ENCODE measurements around the gene PARVB. TPM values are rescaled to one million over a fixed set of nuclear protein-coding genes. Genes with fewer than 3 reads are reported as not detected.

Gene PARVB
- total RNA-seq, 1 donor from 2014 or later = 4.4 TPM

- DNase-seq (ENCODE audit: extremely low spot score, unreplicated experiment) = no peak
- H3K9me3 Mint-ChIP-seq (ENCODE audit: unreplicated experiment) = no peaks in the 10 kb centered on the region
- no peak overlapping the region for H3K27ac Mint-ChIP-seq (ENCODE audit: unreplicated experiment)
- TF ChIP-seq, protein P1, sequence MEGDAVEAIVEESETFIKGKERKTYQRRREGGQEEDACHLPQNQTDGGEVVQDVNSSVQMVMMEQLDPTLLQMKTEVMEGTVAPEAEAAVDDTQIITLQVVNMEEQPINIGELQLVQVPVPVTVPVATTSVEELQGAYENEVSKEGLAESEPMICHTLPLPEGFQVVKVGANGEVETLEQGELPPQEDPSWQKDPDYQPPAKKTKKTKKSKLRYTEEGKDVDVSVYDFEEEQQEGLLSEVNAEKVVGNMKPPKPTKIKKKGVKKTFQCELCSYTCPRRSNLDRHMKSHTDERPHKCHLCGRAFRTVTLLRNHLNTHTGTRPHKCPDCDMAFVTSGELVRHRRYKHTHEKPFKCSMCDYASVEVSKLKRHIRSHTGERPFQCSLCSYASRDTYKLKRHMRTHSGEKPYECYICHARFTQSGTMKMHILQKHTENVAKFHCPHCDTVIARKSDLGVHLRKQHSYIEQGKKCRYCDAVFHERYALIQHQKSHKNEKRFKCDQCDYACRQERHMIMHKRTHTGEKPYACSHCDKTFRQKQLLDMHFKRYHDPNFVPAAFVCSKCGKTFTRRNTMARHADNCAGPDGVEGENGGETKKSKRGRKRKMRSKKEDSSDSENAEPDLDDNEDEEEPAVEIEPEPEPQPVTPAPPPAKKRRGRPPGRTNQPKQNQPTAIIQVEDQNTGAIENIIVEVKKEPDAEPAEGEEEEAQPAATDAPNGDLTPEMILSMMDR (IDR thresholded peaks at IDR 0.05) = no peak
- peaks cover 7% of the 10 kb centered on the region for H3K4me1 Mint-ChIP-seq (ENCODE audit: unreplicated experiment)
- H3K27me3 Mint-ChIP-seq (ENCODE audit: unreplicated experiment) = no peaks in the 10 kb centered on the region
- no peaks in the 10 kb centered on the region for H3K36me3 Mint-ChIP-seq (ENCODE audit: unreplicated experiment)
- H3K4me3 Mint-ChIP-seq (ENCODE audit: unreplicated experiment) = no peak overlapping the region
Measured at GRCh38 chr22:44026630-44027511, 2.8 kb downstream of the PARVB start.

DNA sequence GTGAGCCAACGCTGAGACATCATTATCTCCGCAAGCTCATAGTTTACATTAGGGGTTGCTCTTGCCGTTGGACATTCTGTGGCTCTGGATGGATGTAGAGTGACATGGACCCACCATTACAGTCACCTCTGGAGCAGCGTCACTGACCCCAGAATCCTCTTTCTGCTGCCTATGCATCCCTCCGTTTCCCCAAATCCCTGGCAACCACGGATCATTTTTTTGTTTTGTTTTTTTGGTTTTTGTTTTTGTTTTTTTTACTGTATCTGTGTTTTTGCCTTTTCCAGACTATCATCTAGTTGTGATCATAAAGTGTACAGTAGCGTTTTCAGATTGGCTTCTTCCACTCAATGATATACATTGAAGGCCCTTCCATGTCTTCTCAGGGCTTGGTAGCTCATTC is 4.0 kb downstream of the PARVB start:
- Mint-ChIP-seq H3K27ac (ENCODE audit: unreplicated experiment) (no peak overlapping the region), H3K27me3 (ENCODE audit: unreplicated experiment) (no peaks in the 10 kb centered on the region), H3K9me3 (ENCODE audit: unreplicated experiment) (no peaks in the 10 kb centered on the region), H3K4me3 (ENCODE audit: unreplicated experiment) (no peak overlapping the region), H3K36me3 (ENCODE audit: unreplicated experiment) (no peaks in the 10 kb centered on the region), H3K4me1 (ENCODE audit: unreplicated experiment) (peaks cover 5% of the 10 kb centered on the region)
- no peak for DNase-seq (ENCODE audit: extremely low spot score, unreplicated experiment)
- TF ChIP-seq, protein P1 (IDR thresholded peaks at IDR 0.05) = no peak

- Mint-ChIP-seq H3K27me3 (ENCODE audit: unreplicated experiment) (no peaks in the 10 kb centered on the region), H3K36me3 (ENCODE audit: unreplicated experiment) (no peaks in the 10 kb centered on the region), H3K27ac (ENCODE audit: unreplicated experiment) (no peak overlapping the region), H3K4me3 (ENCODE audit: unreplicated experiment) (no peak overlapping the region), H3K4me1 (ENCODE audit: unreplicated experiment) (peaks cover 5% of the 10 kb centered on the region), H3K9me3 (ENCODE audit: unreplicated experiment) (no peaks in the 10 kb centered on the region)
- DNase-seq (ENCODE audit: extremely low spot score, unreplicated experiment) = no peak
- TF ChIP-seq, protein P1 (IDR thresholded peaks at IDR 0.05) = no peak
Measured at GRCh38 chr22:44029069-44029468, 5.0 kb downstream of the PARVB start.

- no peak for DNase-seq (ENCODE audit: extremely low spot score, unreplicated experiment)
- Mint-ChIP-seq H3K4me1 (ENCODE audit: unreplicated experiment) (peaks cover 3% of the 10 kb centered on the region), H3K9me3 (ENCODE audit: unreplicated experiment) (no peaks in the 10 kb centered on the region), H3K27ac (ENCODE audit: unreplicated experiment) (no peak overlapping the region), H3K27me3 (ENCODE audit: unreplicated experiment) (no peaks in the 10 kb centered on the region), H3K4me3 (ENCODE audit: unreplicated experiment) (no peak overlapping the region), H3K36me3 (ENCODE audit: unreplicated experiment) (no peaks in the 10 kb centered on the region)
- TF ChIP-seq, protein P1 (IDR thresholded peaks at IDR 0.05) = no peak
Measured at GRCh38 chr22:44030051-44030701, 6.1 kb downstream of the PARVB start.

DNA sequence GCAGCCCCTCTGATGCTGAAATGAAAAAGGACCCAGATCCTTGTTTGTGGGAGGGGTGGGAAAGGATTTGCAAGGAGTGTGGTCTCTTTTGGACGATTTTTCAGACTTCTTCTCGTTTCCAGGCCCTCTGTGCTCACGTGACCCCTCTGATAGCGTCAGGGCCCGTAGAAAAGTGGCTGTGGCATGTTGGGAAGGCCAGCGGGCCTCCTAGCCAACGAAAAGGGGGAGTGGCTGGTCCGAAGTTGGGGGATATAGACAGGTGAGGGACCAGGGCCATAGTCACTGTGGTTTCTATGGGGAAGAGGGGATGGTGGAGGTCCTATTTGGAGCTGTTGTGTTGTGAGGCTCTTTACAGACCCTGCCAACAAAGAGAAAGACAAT is 6.6 kb downstream of the PARVB start:
- no peaks in the 10 kb centered on the region for H3K36me3 Mint-ChIP-seq (ENCODE audit: unreplicated experiment)
- H3K4me1 Mint-ChIP-seq (ENCODE audit: unreplicated experiment) = peaks cover 3% of the 10 kb centered on the region
- H3K27me3 Mint-ChIP-seq (ENCODE audit: unreplicated experiment) = no peaks in the 10 kb centered on the region
- no peak for DNase-seq (ENCODE audit: extremely low spot score, unreplicated experiment)
- no peak overlapping the region for H3K4me3 Mint-ChIP-seq (ENCODE audit: unreplicated experiment)
- H3K9me3 Mint-ChIP-seq (ENCODE audit: unreplicated experiment) = no peaks in the 10 kb centered on the region
- H3K27ac Mint-ChIP-seq (ENCODE audit: unreplicated experiment) = no peak overlapping the region
- TF ChIP-seq, protein P1 (IDR thresholded peaks at IDR 0.05) = no peak
